HepG2 (cell line): ENCODE data around the gene LYRM4.

Source experiments
- HCFC1 ChIP-seq: fragments of 150-350 bp; IDR thresholded peaks from 2 replicates; pipeline ENCODE4 v1.6.1; 2014; ENCODE audit warnings: low read depth, low read length
- KDM1A ChIP-seq: IDR thresholded peaks from 2 replicates; pipeline ENCODE4 v1.6.1; 2016; ENCODE audit warnings: missing compliant biosample characterization
- RNF2 ChIP-seq: fragments of 450-650 bp; conservative IDR thresholded peaks from 2 replicates; pipeline ENCODE4 v1.6.1; 2016; ENCODE audit warnings: low read depth

DNA sequence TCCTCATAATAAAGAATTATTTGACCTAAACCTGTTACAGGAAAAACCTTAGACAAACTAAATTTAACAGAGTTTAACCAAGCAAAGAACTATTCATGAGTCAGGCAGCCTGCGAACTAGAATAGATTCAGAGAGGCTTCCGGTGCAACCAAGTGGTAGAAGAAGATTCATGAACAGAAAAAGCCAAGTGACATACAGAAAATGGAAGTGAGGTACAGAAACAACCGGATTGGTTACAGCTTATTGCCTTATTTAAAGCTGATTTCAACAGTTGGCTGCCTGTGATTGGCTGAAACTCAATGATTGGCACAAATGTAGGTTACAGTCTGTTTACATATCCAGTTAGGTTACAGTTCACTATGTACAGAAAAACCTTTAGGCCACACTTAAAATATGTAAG lies 165.5 kb downstream of the LYRM4 start:
- TF ChIP-seq RNF2 (no peak), KDM1A (CRISPR knock-in tag) (no peak), HCFC1 (no peak)
